Central memory CD4-positive, alpha-beta T cell (primary cell): Measurements from ENCODE around the gene GTF2F1.
"Not testable (repeated sequence)": the region's sequence is repeated elsewhere in the genome, so short reads cannot be mapped to it uniquely, and the experiment has no call there.

Experiments
- DNase-seq: peaks from one replicate; pipeline ENCODE4 v3.0.0; 2022

Gene GTF2F1

DNA sequence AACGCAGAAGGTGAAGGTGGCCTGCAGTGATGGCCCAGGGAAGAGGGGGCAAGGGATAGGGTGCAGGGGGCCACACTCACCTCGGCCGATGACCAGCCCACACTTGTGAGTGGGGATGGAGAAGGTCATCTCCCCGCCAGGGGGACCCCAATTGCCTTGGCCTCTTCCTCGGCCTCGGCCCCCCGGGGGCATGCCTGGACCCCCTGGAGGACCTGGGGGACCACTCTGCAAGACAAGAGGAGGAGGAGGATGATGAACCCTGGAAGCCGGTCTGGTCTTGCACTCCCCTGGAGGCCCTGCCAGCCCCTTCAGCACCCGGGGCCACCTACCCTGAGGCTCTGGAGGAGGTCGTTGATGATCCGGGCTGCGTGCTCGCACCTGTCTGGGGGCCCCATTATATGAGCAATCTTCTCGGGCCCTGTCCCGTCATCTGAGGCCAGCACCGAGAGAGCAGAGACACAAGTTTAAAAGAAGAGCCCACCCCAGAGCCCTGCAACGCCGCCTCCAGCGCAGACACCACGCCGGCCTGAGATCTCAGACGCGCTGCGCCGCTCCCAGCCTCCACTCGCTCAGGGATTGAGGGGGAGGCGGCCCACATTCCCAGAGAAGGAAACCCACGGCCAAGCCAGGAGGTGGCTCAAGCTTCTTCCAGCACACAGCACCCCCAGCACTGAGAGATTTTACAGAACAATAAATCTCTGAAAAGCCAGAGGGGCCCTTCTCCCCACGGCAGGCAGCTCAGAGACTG is 23.9 kb upstream of the GTF2F1 start:
- DNase-seq = no peak

DNA sequence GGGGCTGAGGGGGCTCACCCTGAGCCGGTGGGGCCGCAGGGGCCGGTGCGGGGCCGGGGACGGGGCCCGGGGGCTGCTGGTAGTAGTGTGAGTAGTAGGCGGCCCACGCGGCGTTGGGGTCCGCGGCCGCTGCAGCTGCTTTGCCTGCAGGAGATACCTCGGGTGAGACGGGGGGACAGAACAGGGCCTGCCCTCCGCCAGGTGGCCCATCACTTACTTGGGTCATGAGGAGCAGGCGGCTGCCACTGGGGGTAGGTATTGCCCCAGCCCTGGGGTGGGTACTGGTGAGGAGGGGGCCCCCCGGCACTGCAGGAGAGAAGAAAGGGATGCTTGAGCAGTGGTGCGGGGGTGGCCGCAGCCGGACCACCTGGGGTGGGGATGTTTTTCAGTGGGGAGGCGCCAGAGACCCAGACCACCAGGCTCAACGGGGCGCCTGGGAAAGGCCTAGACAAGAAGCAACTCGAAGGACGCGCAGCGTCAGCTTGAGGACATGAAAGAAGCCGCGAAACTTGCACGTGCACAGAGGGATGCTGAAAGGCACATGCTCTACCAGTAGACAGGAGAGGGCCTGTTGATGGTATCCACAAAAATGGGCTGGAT is 22.7 kb upstream of the GTF2F1 start:
- DNase-seq = no peak

DNA sequence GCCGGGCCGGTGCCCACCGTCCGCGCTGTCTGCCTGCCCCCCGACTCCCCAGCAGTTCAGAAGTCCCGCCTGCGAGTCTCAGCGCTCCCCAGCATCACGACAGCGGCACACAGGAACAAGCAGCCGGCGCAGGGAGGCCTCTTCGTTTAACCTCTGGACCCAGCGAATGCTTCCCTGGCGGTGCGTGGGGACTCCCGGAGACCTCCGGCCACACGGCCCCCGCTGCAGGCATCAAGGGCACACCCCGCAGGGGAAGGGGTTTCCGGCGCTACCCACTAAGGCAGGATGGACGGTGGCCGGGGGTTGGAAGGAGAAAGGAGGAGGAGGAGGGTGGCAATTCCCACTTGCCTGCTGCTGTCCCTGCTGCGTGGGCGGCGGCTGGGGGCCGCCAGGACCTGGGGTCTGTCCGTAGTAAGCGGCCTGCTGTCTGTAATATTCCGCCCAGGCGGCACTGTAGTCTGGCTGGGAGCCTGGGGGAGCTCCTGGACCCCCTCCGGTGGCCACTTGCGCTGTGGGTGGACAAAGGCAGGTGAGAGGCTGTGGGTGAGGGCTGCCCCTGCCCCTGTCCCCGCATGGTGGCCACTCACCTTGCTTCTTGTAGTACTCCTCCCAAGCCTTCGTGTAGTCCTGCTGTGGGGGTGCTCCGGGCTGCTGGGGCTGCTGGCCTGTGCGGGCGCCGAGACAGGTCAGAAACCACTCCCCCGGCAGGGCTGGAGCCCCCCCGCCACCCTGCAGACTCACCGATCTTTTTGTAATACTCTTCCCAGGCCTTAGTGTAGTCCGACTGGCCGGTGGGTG is 22.0 kb upstream of the GTF2F1 start:
- no peak for DNase-seq

- DNase-seq = no peak
Observed at GRCh38 chr19:6413721-6414643, 21.0 kb upstream of the GTF2F1 start.

- no peak for DNase-seq
Observed at GRCh38 chr19:6413291-6413690, 20.3 kb upstream of the GTF2F1 start.

DNA sequence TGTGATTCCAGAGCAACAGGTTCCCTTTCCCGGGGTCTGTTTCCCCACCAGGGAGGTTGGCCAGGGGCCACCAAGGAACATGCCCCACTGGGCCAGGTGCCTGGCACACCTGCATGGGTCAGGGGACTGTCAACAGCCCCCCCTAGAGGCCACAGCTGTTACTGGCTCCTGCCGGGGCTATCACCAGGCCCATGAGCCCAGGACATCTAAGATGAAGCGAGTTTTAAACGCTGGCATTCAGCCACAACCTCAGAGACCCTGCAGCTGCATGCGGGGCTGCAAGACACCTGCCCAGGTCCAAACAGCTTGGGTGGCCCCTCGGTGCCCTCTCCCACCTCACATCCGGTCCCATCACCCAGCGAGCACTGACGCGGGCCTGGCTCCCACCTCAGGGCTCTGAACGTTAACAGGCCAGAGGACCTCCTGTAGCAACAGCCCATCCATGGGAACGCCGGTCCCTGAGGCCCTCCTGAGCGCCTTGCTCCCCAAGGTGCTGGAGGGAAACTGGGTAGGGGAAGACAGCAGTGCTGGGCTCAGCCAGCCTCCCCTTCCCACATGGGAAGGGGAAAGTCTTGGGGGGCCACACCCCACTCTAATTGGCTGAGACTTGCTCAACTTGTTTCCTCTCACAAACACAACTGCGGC is 19.6 kb upstream of the GTF2F1 start:
- peak; percentile 38 for DNase-seq

GRCh38 chr19:6412061-6412446 is 19.1 kb upstream of the GTF2F1 start:
- DNase-seq = no peak

GRCh38 chr19:6409346-6409745 is 16.4 kb upstream of the GTF2F1 start:
- DNase-seq = no peak

DNA sequence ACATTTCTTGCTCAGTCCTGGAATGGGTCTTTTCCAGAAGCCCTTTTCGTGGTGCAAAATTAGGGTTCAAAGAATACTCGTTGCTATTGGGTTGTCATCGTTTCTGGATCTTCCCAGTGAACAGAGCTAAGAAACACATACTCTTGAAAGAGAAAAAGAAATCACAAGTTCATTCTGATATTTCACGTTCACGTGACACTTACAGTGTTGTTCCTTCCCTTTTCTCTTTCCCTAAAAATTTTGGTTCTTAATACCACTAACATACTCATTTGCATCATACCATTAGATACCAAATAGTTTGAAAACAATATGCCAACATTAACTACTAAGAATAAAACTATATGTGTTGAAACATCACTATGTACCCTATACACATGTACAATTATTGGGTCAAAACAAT is 13.4 kb upstream of the GTF2F1 start:
- no peak for DNase-seq

GRCh38 chr19:6402837-6403608 is 10.1 kb upstream of the GTF2F1 start:
- DNase-seq = no peak

- no peak for DNase-seq
Observed at GRCh38 chr19:6402058-6402457, 9.1 kb upstream of the GTF2F1 start.

GRCh38 chr19:6400062-6400944 is 7.3 kb upstream of the GTF2F1 start:
- not testable (repeated sequence) for DNase-seq

GRCh38 chr19:6396305-6396704 is 3.3 kb upstream of the GTF2F1 start:
- no peak for DNase-seq

DNA sequence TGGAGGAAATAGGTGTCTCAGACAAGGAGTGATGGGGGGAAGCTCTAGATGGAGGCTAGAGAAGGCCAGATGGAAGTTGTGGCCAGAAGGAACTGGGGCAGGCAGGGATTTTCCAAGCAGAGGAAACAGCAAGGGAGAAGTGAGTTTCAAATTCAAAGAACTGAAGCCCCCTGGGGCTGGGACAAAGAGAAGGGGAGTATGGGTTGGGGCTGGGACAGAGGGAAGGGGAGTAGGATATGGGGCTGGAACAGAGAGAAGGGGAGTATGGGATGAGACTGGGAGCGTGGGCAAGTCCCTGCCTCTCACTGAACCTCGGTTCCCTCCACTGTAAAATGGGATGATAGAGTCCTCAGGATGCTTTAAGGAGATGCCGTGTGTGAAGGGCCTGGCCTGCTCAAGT is 1.9 kb upstream of the GTF2F1 start:
- DNase-seq = no peak

DNA sequence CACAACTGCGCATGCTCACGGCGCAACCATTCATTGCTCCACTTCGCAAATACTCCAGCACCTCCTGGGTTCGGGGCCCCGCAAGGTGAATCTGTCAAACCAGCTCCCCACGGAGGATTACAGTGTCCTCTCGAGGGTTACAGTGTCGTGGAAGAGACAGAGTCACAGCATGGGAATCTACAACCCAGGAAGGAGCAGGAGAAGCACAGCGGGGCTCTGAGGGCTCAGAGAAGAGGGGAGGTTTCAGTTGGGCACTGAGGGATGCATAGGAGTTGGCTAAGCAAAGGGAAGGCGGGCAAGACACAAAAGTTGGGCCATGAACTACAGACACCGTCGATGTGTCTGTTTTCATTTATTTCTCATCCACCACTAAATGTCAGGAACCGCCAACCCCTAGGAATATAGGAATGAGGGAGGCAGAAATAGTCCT is 1.0 kb upstream of the GTF2F1 start:
- DNase-seq = no peak

- no peak for DNase-seq
Observed at GRCh38 chr19:6392221-6393073, 517 bp downstream of the GTF2F1 start.

GRCh38 chr19:6387372-6387771 is 5.6 kb downstream of the GTF2F1 start:
- no peak for DNase-seq

- DNase-seq = no peak
Observed at GRCh38 chr19:6384381-6384780, 8.6 kb downstream of the GTF2F1 start.

DNA sequence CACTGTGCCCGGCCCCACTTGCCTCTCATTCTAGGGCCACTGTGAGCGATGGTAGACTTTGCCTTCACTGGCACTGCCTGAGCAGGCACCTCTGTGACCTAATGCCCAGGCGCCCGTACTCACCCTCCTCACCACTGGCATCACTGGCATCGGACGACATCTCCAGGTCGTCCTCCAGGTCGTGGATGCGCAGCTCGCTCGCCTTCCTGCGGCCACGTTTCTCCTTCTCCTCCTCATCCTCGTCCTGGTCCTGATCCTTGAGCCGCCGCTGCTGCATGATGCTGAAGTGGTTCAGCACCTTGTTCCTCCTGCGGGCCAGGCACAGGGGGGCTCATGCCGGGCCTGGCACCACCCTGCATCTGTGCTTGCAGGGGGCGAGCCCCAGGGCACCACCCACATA is 9.8 kb downstream of the GTF2F1 start:
- DNase-seq = no peak
